NCI-H2227 treated with DMSO at 0.1 percent for 48 hours (cell line): Measurements from ENCODE around the gene PAAF1.
A peak's percentile ranks its signal among the peaks of the same experiment; 100 is the strongest.
"Not testable (repeated sequence)": the region's sequence is repeated elsewhere in the genome, so short reads cannot be mapped to it uniquely, and the experiment has no call there.

Experiments
- DNase-seq: peaks from one replicate; lab custom pipeline; 2025; lab: John Stamatoyannopoulos, UW

PAAF1 gene

DNA sequence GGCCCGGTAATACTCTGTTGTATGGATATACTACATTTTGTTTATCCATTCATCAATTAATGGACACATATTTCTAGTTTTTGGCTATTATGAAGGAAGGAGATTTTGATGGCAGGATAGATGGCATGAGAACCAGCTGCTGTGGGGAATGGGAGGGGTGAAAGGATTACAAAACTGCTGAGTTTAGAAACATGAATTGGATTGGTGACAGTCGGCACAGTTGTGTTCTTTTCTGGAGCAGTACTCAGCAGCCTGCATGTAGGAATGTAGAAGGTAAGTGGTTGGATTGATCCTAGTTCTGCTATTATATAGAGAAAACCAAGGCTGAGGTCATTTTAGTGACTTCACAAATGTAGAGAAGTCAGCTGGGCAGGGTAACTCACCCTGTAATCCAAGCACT is 7.1 kb downstream of the PAAF1 start:
- DNase-seq, result no peak

- DNase-seq, result no peak
Observed at GRCh38 chr11:73888244-73888643, 11.4 kb downstream of the PAAF1 start.

GRCh38 chr11:73889019-73889418 is 12.2 kb downstream of the PAAF1 start:
- no peak for DNase-seq

DNA sequence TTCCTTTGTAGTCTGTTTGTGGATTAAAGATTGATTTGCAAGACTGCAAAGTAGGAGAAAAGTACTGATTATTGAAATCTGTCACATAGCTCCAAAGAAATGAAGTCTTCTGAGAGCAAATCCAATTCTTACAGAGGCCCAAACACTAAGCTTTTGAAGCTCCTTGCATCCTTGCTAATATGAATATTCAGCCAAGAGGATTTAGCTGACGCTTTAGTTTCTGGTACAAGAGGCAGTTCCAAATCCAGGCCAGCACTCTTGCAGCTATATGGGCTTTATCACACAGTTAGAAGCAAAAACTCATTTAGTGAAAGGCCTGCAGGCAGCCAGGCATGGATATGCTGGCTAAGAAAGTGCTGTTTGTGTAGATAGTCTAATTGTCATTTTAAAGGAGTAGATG is 12.7 kb downstream of the PAAF1 start:
- no peak for DNase-seq

- no peak for DNase-seq
Observed at GRCh38 chr11:73893041-73893440, 16.2 kb downstream of the PAAF1 start.

DNA sequence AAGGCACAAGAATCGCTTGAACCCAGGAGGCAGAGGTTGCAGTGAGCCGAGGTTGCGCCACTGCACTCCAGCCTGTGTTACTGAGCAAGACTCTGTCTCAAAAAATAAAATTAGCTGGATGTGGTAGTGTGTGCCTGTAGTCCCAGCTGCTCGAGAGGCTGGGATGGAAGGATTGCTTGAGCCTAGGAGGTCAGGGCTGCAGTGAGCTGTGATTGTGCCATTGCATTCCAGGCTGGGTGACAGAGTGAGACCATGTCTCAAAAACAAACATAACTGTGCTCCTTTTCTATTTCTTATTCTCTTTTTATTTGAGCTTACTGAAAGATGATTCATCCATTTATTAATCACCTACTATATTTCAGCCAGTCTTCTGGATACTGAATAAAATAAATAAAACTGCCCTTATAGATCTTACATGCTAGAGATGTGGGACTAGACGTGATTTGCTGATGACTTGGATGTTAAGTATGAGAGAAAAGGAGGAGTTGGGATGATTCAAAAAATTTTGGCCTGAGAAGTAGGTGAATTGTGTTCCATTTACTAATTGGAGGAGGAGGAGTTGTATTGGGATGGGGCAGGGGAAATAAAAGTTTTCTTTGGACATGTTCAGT is 18.0 kb downstream of the PAAF1 start:
- DNase-seq, result no peak

DNA sequence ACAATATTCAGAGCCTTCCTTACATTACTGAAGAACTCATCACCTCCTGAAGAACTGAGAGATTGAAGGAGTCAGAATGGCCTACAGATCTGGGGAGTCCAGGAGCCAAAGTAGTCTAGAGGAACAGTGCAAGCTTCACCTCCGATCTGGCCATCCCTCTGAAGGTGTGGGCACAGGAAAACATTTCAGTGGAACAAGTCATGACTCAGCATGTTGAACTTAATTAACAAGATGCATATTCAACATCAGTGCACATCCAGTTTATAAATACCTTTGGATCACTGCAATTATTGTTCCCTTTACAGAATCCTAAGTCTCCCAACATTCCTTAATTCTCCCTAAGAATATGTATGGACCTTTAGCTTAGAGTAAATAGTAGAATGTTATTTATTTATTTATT is 25.5 kb downstream of the PAAF1 start:
- DNase-seq, result no peak

DNA sequence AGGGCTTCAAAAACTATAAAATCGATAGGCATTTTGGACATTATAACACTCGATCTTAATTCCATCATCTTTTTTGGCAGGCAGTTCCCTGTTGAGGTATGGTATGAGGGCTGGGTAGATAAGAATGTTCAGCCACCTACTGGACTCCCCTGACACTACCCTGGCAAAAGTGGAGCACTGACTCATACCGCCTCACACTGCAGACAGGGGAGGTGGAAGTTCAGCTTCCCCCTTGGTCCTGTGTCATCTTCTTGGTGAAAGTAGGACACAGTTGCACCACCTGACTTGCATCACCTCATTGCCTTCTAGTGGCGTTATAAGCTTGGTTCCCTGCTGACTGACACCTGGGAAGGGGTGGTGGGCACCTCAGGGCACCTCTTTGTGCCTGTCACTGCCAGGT is 30.4 kb downstream of the PAAF1 start:
- DNase-seq, result no peak

- DNase-seq, result no peak
Observed at GRCh38 chr11:73912026-73912425, 35.2 kb downstream of the PAAF1 start.

- DNase-seq, result no peak
Observed at GRCh38 chr11:73913472-73913871, 36.7 kb downstream of the PAAF1 start.

DNA sequence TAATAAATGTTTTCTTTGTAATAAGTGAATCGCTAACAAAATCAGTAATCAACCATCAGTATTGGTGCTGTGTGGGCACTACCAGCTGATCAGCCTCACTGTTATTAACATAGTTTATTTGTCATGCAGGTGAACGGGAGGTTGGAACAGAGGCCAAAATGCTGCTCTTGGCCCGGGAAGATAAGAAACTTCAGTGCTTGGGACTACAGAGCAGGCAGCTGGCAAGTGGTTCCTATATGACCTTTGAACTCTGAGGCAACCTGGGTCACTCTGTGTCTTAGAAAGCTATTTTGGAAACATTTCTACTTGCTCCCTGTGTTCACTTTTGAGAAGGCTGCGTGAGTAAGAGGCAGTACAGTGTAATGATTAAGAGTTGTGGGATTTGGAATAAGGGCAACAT is 37.5 kb downstream of the PAAF1 start:
- DNase-seq, result no peak

DNA sequence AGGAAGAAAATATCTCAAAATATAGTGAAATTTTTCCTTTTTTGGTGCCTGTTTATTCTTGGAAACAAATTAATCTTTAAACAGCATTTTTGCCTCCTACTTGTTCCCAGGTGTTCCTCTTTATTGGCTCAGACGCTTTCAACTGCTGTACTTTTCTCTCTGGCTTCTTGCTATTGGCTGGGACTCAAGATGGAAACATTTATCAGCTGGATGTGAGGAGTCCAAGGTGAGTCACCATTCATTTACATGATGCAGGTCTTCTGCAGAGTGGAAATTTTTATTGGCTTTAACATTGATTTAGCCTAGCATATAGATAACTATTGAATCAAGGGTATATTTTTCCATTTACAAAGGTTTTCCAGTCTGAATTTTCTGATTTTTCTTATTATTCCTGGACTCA is 39.6 kb downstream of the PAAF1 start:
- DNase-seq, result no peak

GRCh38 chr11:73921180-73921579 is 44.4 kb downstream of the PAAF1 start:
- DNase-seq, result no peak

DNA sequence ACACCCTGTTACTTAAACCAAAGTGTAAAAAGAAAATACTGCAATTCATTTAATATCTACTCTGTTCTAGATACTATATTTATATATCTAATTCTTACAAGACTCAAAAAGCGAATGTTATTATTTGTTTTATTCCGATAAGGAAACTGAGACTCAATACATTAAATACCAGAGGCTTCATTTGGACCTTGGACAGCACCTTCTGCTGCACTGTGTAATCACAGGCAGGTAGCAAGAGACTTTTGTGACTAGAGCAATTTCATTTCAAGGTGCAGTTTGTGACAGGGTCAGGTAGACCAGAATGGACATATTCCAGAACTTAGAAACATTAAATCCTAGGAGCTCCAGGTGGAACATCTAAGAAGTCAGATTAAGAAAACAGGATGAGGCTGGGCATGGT is 52.6 kb downstream of the PAAF1 start:
- DNase-seq, result no peak

DNA sequence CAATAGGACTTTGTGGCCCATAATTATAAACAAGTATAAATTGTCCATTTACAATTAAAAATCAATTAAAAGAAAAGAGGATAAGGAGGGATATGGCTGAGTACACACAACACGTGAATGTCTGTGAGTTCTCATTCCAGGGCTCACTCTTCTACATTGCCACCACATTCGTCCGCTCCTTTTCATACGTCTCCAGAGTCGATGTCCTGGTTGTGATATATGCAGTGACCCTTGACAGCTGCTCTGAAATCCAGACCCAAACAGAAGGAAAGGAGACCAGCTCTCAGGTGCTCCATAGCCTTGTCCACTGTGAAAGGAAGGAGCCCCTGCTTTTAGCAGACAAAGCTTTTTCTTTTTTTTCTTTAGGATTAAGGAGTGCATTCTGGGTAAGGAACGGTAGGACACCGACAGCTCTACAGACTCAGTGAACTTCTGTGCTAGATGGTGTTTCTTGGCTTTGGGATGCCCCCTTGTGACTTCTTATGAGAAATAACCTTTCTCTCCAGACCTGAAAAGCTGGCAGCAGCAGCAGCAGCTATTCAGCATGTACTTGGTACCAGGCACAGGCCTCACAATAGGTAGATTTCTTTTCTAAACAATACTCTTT is 54.3 kb downstream of the PAAF1 start:
- peak; percentile 91 for DNase-seq

GRCh38 chr11:73931951-73932350 is 55.2 kb downstream of the PAAF1 start:
- no peak for DNase-seq

DNA sequence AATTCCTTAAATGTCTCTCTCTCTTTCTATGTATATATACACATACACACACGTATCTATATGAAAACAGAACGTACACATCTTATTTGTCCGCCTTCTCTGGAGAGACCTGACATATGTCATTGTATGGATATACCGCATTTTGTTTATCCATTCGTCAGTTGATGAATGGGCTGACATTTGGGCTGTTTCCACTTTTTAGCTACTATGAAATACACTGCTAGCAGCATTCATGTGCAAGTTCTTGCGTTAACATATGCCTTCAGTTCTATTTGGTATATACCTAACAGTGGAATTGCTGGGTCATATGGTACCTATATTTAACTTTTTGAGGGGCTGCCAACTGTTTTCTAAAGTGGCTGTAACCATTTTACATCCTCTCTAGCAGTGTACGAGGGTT is 56.0 kb downstream of the PAAF1 start:
- DNase-seq, result no peak

- DNase-seq, result not testable (repeated sequence)
Observed at GRCh38 chr11:73936047-73936446, 59.2 kb downstream of the PAAF1 start.

DNA sequence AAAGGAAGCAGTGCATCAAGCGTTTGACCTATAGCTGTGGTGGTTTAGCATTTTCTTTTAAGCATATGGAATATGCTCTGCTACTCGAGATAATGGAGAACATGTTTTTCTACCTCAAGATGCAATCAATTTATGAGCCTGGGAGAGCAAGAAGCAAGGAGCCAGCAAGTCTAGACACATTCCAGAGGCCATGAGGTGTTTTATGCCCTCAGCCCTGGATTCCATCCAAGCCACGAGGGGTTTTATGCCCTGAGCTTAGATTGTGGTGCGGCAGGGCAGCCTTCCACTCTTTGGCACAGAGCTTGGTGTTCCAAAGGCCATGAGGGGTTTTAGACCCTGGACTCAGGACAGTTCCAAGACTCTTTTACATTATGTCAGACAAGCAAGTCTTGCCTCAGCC is 62.3 kb downstream of the PAAF1 start:
- DNase-seq, result no peak

DNA sequence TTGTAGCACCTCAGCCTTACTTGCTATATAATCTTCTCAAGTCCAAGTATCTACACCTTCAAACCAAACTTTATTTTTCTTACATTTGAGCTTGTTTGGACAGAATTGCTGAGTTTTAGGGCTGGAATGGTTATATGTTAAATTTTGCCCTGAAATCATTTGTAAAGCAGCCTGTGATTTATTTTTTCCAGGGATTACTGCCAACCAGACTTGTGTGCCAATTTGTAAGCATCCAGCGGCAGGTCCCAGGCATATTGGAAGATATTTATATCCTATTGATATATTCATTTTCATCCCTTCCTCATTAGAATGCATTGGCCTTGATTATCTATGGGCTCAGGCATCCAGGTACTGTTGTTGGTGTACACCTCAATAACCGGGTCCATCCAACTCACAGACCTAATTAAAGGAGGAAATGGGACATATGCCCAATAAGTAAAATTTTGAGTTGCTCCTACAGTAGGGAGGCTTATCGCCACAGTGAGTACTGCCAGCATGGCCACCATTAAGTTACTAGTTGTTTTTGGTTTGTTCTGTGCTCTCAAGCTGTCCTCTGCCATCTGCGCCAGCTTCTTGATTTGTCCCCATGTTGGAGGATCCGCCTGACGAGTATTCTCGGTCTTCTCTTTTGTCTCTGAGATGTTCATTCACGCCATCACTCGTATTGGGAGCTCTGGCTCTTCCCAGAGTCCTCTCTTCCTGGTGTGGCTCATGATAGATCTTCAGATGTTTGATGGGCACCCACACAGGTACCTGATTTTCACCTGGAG is 64.2 kb downstream of the PAAF1 start:
- no peak for DNase-seq

DNA sequence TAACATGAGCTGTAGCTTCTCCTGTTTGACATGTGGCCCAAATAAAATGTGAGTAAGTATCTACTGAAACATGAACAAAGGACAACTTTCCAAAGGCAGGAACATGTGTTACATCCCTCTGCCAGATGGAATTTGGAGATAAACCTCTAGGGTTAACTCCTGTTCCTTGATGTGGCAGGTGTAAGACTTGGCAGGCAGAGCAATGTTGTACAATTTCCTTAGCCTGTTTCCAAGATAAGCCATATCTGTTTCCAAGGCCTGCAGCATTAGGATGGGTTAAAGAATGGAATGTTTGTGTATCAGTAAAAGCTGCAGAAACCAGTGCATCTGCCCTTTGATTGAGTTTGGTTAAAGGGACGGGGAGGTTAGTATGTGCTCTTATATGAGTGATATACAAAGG is 65.2 kb downstream of the PAAF1 start:
- no peak for DNase-seq

GRCh38 chr11:73944085-73944484 is 67.3 kb downstream of the PAAF1 start:
- no peak for DNase-seq

- DNase-seq, result no peak
Observed at GRCh38 chr11:73944901-73945300, 68.1 kb downstream of the PAAF1 start.

DNA sequence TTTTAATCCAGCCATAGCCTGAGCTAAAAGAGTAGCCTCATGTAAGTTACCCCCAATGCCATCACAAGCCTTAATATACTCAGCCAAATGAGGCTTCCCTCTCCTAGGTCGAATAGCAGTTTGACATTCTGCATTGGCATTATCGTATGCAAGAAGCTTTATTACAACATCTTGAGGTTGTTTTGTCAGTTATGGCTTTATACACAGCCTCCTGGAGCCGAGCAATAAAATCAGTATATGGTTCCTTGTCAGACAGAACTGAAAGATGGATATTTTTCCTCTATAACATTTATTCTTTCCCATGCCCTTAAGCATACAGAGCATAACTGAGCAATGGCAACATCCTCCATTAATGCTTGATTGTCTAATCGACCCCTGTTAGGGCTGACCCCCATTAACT is 68.6 kb downstream of the PAAF1 start:
- no peak for DNase-seq
